ENCODE results near the gene ZNF92. TPM values are rescaled to one million over a fixed set of nuclear protein-coding genes. Genes with fewer than 3 reads are reported as not detected.
"Not testable (repeated sequence)": the region's sequence is repeated elsewhere in the genome, so short reads cannot be mapped to it uniquely, and the experiment has no call there.

ZNF92 gene
- total RNA-seq, 3 donors from 2014 or later (not counting 1 experiment from before 2014, with no cell fraction given): 28.5 to 35.0 (median 33.7) TPM

DNA sequence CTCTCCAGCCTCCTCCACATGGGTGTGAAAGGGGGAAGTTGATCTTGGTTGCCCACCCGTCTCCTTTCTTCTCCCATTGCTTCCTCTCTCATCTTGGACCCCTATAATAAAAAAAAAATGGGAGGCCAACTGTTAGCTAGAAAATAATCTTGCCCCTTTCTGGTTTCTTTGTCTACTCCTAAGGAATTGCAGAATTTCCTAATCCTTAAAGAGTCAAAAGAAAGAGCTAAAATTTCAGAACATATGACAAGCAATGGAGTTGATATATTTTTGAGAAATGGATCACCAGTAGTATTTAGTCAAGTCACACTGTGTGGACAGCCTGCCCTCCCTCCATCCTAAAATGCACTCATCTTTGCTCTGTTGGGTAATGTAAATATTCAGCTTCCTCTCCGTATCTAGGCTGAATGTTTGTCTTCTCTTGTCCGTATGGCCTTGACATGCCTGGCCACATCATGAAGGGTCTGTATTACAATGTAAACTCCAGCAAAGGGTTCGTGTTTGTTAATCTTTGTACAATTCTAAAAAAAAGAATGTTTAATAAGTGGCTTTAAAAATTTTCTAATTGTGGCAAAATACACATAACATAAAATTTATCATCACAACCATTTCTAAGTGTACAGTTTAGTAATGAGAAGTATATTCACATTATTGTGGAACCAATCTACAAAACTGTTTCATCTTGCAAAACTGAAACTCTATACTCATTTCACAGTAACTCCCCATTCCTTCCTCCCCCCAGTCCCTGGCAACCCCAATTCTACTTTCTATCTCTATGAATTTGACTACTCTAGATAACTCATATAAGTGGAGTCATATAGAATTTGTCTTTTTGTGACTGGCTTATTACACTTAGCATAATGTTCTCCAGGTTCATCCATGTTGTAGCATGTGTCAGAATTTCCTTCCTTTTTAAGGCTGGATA, 71.5 kb downstream of the ZNF92 start:
- Histone ChIP-seq H3K27ac (ENCODE audit: low read length) (no peak overlapping the region), H3K9me3 (ENCODE audit: control insufficient read depth, insufficient read depth, low read length) (no peaks in the 10 kb centered on the region), H3K27me3 (ENCODE audit: control insufficient read depth, insufficient read depth, low read length) (no peaks in the 10 kb centered on the region), H3K4me3 (ENCODE audit: low read length) (no peak overlapping the region), H3K36me3 (ENCODE audit: control insufficient read depth, insufficient read depth, low read length) (no peaks in the 10 kb centered on the region), H3K4me1 (ENCODE audit: control insufficient read depth, insufficient read depth, low read length) (no peaks in the 10 kb centered on the region)
- Mint-ChIP-seq H3K36me3 (peaks cover 11% of the 10 kb centered on the region), H3K4me1 (peaks cover 9 to 10% of the 10 kb centered on the region in 2 donors), H3K27me3 (ENCODE audit: low read depth in 2 of 2) (peaks cover 2 to 8% of the 10 kb centered on the region in 2 donors), H3K9me3 (no peaks in the 10 kb centered on the region), H3K27ac (no peak overlapping the region), H3K4me3 (no peak overlapping the region)
- intact Hi-C loops (cut with micrococcal nuclease): no loop called here
- TF ChIP-seq CTCF (IDR thresholded peaks at IDR 0.05): no peak
- ATAC-seq (no peak), DNase-seq (no peak)
- WGBS (ENCODE audit: insufficient coverage): 85% methylated on average over 2 of the region's 4 CpGs

DNA sequence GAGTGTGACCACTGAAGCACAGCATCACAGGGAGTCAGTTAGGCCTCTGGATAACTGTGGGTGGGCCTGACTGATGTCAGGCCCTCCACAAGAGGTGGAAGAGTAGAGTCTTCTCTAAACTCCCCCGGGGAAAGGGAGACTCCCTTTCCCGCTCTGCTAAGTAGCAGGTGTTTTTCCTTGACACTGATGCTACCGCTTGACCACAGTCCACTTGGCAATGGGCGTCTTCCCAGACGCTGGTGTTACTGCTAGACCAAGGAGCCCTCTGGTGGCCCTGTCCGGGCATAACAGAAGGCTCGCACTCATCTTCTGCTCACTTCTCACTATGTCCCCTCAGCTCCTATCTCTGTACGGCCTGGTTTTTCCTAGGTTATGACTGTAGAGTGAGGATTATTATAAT, 73.4 kb downstream of the ZNF92 start:
- WGBS (ENCODE audit: insufficient coverage): 91% methylated on average over 7 of the region's 8 CpGs
- H3K27me3 ChIP-seq (ENCODE audit: control insufficient read depth, insufficient read depth, low read length); H3K36me3 ChIP-seq (ENCODE audit: control insufficient read depth, insufficient read depth, low read length); H3K9me3 ChIP-seq (ENCODE audit: control insufficient read depth, insufficient read depth, low read length); H3K9me3 Mint-ChIP-seq; H3K4me1 ChIP-seq (ENCODE audit: control insufficient read depth, insufficient read depth, low read length); H3K4me3 Mint-ChIP-seq; H3K4me3 ChIP-seq (ENCODE audit: low read length); H3K27me3 Mint-ChIP-seq (ENCODE audit: low read depth in 2 of 2); DNase-seq; H3K27ac ChIP-seq (ENCODE audit: low read length); intact Hi-C loops (cut with micrococcal nuclease); H3K27ac Mint-ChIP-seq; ATAC-seq: not testable (repeated sequence)
- peaks cover 11% of the 10 kb centered on the region for H3K36me3 Mint-ChIP-seq
- peaks cover 9 to 10% of the 10 kb centered on the region in 2 donors for H3K4me1 Mint-ChIP-seq

GRCh38 chr7:65448816-65449504, 75.3 kb downstream of the ZNF92 start:
- H3K4me3 ChIP-seq (ENCODE audit: low read length): no peak overlapping the region
- H3K27ac ChIP-seq (ENCODE audit: low read length): no peak overlapping the region
- intact Hi-C loops (cut with micrococcal nuclease): no loop called here
- no peaks in the 10 kb centered on the region for H3K27me3 ChIP-seq (ENCODE audit: control insufficient read depth, insufficient read depth, low read length)
- H3K27ac Mint-ChIP-seq: peak overlapping the region in 1 of 2 donors; percentile 17
- TF ChIP-seq CTCF (IDR thresholded peaks at IDR 0.05): no peak
- peaks cover 7 to 8% of the 10 kb centered on the region in 2 donors for H3K27me3 Mint-ChIP-seq (ENCODE audit: low read depth in 2 of 2)
- H3K9me3 Mint-ChIP-seq: no peaks in the 10 kb centered on the region
- H3K4me3 Mint-ChIP-seq: no peak overlapping the region
- peaks cover 10 to 12% of the 10 kb centered on the region in 2 donors for H3K4me1 Mint-ChIP-seq
- DNase-seq (no peak), ATAC-seq (no peak)
- H3K9me3 ChIP-seq (ENCODE audit: control insufficient read depth, insufficient read depth, low read length): no peaks in the 10 kb centered on the region
- peaks cover 11% of the 10 kb centered on the region for H3K36me3 Mint-ChIP-seq
- no peaks in the 10 kb centered on the region for H3K4me1 ChIP-seq (ENCODE audit: control insufficient read depth, insufficient read depth, low read length)
- no peaks in the 10 kb centered on the region for H3K36me3 ChIP-seq (ENCODE audit: control insufficient read depth, insufficient read depth, low read length)

DNA sequence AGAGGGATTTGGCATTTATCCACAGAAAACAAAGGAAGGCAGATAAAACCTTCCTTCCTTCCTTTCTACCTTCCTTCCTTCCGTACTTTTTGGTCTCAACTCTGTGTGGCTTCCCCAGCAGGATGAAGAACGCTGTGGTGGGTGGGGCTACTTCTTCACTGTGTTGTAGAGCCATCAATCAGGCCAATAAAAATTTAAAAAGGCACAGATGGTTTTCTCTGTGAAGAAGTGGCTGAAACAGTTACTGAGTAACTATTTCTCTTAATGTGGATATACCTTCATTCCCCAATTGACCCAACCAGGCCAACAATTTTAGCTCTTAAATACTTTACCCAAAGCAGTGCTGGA, 75.8 kb downstream of the ZNF92 start:
- no peak for ATAC-seq
- peak overlapping the region in 1 of 2 donors; percentile 17 for H3K27ac Mint-ChIP-seq

More for the DNA sequence above, 75.8 kb downstream of the ZNF92 start:
- DNase-seq: no peak
- TF ChIP-seq CTCF (IDR thresholded peaks at IDR 0.05): no peak
- Histone ChIP-seq H3K27ac (ENCODE audit: low read length) (no peak overlapping the region), H3K36me3 (ENCODE audit: control insufficient read depth, insufficient read depth, low read length) (no peaks in the 10 kb centered on the region), H3K27me3 (ENCODE audit: control insufficient read depth, insufficient read depth, low read length) (no peaks in the 10 kb centered on the region), H3K4me1 (ENCODE audit: control insufficient read depth, insufficient read depth, low read length) (no peaks in the 10 kb centered on the region), H3K4me3 (ENCODE audit: low read length) (no peak overlapping the region), H3K9me3 (ENCODE audit: control insufficient read depth, insufficient read depth, low read length) (no peaks in the 10 kb centered on the region)
- intact Hi-C loops (cut with micrococcal nuclease): no loop called here
- WGBS (ENCODE audit: insufficient coverage): 33% methylated on average over 1 of the region's 2 CpGs
- Mint-ChIP-seq H3K9me3 (no peaks in the 10 kb centered on the region), H3K4me1 (peaks cover 14 to 18% of the 10 kb centered on the region in 2 donors), H3K27me3 (ENCODE audit: low read depth in 2 of 2) (peaks cover 7 to 8% of the 10 kb centered on the region in 2 donors), H3K36me3 (peaks cover 11% of the 10 kb centered on the region), H3K4me3 (no peak overlapping the region)
